Mucosa of gallbladder (tissue), 1 donor: ENCODE data around the gene LOC101059915.
"Not testable (repeated sequence)": the region's sequence is repeated elsewhere in the genome, so short reads cannot be mapped to it uniquely, and the experiment has no call there.

Experiments used
- DNase-seq: peaks from one replicate; pipeline ENCODE4 v3.0.0-alpha.2; 2020; ENCODE audit warnings: low spot score
- donor health status: DM: no; HTN: no; CAD: no.

Gene LOC101059915

GRCh38 chrX:71640002-71640401, 27.3 kb upstream of the LOC101059915 start:
- DNase-seq = no peak

DNA sequence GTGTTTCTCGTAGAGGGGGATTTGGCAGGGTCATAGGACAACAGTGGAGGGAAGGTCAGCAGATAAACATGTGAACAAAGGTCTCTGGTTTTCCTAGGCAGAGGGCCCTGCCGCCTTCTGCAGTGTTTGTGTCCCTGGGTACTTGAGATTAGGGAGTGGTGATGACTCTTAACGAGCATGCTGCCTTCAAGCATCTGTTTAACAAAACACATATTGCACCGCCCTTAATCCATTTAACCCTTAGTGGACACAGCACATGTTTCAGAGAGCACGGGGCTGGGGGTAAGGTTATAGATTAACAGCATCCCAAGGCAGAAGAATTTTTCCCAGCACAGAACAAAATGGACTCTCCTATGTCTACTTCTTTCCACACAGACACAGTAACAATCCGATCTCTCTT, 22.9 kb upstream of the LOC101059915 start:
- not testable (repeated sequence) for DNase-seq

DNA sequence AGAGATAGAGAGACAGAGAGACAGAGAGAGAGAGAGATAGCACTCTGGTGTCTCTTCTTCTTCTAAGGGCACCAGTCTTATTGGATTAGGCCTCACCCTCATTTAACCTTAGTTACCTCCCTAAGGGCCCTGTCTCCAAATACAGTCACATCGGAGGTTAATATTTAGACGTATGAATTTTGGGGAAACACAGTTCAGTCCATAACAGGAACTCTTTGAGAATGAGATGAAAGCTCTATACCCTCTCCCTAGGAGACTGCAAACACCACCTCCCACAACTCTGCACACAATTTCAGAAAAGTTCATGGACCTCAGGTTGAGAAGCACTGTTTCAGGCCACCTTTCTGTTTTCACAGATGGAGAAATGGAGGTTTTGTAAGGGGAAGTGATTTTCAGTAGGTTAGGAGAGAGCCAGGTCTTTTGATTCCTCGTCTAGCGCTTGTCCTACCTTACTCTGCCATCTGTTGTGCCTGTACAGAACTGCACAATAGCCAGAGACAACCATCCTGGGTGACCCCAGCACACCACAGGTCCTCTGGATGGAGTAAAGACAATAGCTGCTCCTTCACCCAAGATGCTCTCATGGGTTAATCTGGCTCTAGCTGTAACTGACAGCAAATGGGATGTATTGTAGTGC, 16.9 kb upstream of the LOC101059915 start:
- DNase-seq = no peak

- DNase-seq = peak; percentile 53
These were observed 14.9 kb upstream of the LOC101059915 start for GRCh38 chrX:71652405-71652804.

DNA sequence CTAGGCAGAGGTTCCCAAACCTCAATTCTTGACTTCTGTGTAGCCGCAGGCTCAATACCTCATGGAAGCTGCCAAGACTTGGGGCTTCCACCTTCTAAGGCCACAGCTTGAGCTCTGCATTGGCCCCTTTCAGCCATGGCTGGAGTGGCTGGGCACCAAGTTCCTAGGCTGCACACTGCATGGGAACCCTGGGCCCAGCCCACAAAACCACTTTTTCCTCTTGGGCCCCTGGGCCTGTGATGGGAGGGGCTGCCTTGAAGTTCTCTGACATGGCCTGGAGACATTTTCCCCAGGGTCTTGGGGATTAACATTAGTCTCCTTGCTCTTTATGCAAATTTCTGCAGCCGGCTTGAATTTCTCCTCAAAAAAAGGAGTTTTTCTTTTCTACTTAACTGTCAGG, 14.0 kb upstream of the LOC101059915 start:
- no peak for DNase-seq

DNA sequence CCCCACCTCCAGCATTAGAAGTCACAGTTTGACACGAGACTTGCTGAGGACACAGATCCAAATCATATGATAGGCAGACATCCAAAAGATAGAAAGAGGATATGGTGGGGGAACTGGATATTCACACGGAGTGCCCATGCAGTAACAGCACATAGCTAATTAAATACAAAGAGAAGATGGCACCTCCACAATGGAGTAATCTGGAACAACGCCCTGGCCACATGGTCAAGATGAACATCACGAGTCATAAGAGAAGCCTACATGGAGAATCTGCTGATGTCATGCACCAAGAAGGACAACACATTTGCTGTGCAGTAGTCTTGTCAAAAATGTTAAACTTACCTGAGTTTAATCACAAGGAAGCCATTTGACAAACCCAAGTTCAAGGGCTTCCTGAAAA, 10.1 kb upstream of the LOC101059915 start:
- DNase-seq = no peak

- no peak for DNase-seq
These were observed 8.0 kb upstream of the LOC101059915 start for GRCh38 chrX:71659342-71659741.

DNA sequence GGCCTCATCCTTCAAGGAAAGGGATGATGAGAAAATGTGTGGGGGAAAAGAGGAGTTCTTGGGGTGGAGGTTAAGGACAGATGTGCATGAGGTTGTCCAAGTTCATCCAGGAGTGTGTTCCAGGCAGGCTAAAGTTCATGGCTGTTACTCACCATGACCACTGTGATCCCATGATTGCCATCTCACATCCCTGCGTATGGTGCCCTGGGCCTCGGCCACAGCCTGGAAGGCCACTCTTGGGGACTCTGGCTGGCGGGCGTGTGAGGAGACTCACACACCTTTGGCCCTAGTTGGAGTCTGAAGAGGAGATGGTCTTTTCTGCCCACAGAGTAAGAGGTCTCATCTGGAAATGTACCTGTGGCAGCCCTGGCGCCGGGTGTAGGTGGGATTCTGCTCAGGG, 7.4 kb upstream of the LOC101059915 start:
- DNase-seq = no peak

- peak; percentile 3 for DNase-seq
These were observed 6.6 kb upstream of the LOC101059915 start for GRCh38 chrX:71660562-71661416.

GRCh38 chrX:71661919-71662318, 5.4 kb upstream of the LOC101059915 start:
- DNase-seq = peak; percentile 8

GRCh38 chrX:71662654-71663053, 4.7 kb upstream of the LOC101059915 start:
- DNase-seq = peak; percentile 5

- DNase-seq = peak; percentile 2
These were observed 4.1 kb upstream of the LOC101059915 start for GRCh38 chrX:71663238-71663637.

DNA sequence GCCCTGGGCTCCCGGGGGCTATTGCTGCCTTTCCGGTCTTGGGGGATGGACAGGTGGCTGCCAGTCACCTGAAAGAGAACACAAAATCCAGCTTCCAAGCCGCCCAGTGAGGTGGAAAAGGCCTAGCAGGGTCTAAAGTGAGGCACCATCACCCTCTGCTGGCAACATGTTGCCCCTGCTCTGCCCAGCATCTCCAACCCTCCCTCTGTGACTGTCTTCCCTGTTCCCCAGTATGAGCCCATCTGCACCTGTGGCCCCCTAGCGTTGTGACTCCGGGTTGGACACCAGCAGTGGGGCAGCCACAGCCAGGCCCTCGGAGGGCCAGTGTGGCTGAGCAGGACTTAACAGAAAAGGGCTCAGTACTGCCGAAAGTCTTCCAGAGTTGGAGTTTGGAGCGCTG, 3.1 kb upstream of the LOC101059915 start:
- peak; percentile 3 for DNase-seq

- DNase-seq = peak; percentile 8
These were observed 2.4 kb upstream of the LOC101059915 start for GRCh38 chrX:71664889-71665491.

GRCh38 chrX:71665747-71666146, 1.6 kb upstream of the LOC101059915 start:
- peak; percentile 6 for DNase-seq

DNA sequence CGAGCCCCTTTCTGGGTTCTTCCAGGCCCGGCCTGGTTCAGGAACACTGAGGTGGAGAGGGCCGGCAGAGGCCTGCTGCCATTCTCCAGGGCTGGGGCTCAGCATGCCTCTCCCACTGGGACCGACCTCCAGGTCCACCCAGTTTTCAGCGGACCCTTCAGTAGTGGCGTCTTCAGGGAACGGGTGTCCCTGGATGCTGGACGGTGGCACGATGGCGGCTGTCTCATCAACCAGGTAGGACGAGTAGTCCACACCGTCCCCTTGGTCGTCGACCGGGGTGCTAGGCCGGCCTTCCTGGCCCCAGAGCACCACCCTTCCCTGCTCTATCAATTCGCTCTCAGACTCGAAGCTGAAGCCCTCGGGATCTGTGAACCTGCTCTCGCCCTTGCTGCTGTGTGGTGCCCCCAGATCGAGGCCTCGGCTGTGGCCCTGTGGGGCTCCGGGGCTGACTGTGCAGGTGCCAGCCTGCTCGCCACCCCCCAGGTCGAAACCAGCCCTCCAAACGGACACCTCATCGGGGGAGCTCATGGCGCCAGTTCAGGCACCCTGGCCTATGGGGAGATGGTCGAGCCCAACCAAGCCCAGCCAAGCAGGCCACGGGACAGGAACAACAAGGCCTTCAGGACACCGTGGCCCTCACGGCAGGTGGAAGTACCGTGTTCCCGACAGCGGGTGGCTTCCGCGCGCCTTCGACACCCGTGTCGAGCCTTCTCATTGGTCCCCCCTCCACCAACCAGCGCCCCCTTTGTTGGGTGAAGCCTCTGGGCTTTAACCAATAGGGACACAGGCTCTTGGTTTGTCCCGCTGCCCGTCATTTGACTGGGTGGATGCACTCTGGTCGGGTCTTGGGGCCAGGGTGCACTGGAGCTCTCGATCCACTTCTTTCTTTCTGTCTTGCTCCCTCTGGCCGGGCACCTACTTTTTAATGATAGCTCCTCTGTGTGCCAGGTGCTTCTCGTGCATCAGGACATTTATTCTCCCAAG, 814 bp upstream of the LOC101059915 start:
- DNase-seq = peak; percentile 8

- DNase-seq = peak; percentile 6
These were observed 876 bp downstream of the LOC101059915 start for GRCh38 chrX:71668248-71668595.

DNA sequence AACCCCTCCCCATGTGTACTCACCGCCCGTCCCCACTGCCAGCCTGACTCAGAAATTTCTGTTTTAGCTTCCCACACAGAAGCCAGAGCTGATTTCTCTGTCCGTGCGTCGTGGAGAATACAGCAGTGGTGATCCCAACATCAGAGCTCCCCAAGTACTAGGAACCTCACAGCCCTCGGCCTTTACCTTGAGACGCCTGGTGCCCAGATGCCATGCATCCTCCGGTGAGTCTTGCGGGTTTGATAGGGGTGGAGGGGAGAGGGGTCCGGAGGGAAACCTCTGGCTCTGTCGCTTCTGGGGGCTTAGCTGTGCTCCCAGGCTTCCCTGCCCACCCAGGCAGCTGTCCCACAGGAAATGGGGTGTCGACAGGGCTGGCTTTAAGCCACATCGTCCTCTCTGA, 2.1 kb downstream of the LOC101059915 start:
- peak; percentile 4 for DNase-seq

- peak; percentile 10 for DNase-seq
These were observed 2.6 kb downstream of the LOC101059915 start for GRCh38 chrX:71669947-71670346.

GRCh38 chrX:71671043-71671780, 3.9 kb downstream of the LOC101059915 start:
- peak; percentile 6 for DNase-seq

DNA sequence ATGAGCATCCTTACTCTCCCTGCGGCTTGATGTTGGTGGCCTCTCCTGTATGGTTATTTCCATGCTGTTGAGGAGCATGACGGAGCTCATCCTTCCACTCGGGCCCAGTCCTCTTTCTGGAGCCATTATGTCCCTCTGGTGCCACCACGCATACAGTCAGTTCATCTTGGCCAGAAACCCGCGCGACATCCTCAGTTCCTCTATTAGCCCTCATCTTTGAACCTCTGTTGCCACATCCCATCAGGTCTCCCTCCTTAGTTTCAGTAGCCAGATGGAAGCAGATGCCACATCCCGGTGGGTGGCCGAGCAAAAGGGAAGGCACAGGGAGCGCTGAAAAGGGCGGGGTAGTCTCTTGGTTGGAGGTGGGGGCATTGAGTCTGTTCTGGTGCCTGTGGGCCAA, 4.6 kb downstream of the LOC101059915 start:
- DNase-seq = peak; percentile 5
